Glutamatergic neuron (in vitro differentiated cells): ENCODE data around the gene EIF4A3. TPM values are rescaled to one million over a fixed set of nuclear protein-coding genes. Genes with fewer than 3 reads are reported as not detected.

Experiments used
- DNase-seq: peaks from one replicate; pipeline ENCODE4 v3.0.0; 2022
- H3K27ac Mint-ChIP-seq: one replicate; pipeline ENCODE4 v1.8.0; 2020; ENCODE audit warnings: mild to moderate bottlenecking, mixed read lengths, inconsistent platforms; ENCODE audit not compliant: unreplicated experiment
- H3K27me3 Mint-ChIP-seq: one replicate; pipeline ENCODE4 v1.8.0; 2020; ENCODE audit warnings: mild to moderate bottlenecking, moderate library complexity, mixed read lengths, inconsistent platforms; ENCODE audit not compliant: unreplicated experiment
- H3K36me3 Mint-ChIP-seq: one replicate; pipeline ENCODE4 v1.8.0; 2020; ENCODE audit warnings: mild to moderate bottlenecking, mixed read lengths, inconsistent platforms; ENCODE audit not compliant: unreplicated experiment
- H3K4me1 Mint-ChIP-seq: one replicate; pipeline ENCODE4 v1.8.0; 2020; ENCODE audit warnings: mild to moderate bottlenecking, low read depth, mixed read lengths, inconsistent platforms; ENCODE audit not compliant: unreplicated experiment
- H3K4me3 Mint-ChIP-seq: one replicate; pipeline ENCODE4 v1.8.0; 2020; ENCODE audit warnings: mild to moderate bottlenecking, mixed read lengths, inconsistent platforms; ENCODE audit not compliant: unreplicated experiment
- H3K9me3 Mint-ChIP-seq: one replicate; pipeline ENCODE4 v1.8.0; 2020; ENCODE audit warnings: mild to moderate bottlenecking, moderate library complexity, mixed read lengths, inconsistent platforms; ENCODE audit not compliant: unreplicated experiment
- CTCF ChIP-seq: fragments of 200-600 bp; sonication (generic); IDR thresholded peaks from one replicate; pipeline ENCODE4 v1.5.0; 2021; ENCODE audit not compliant: partially characterized antibody, unreplicated experiment
- total RNA-seq: library from RNA; stranded (reverse); fragmentation: NEBNext Ultra II Directional; extraction: Animal tissue kit (Norgen Biotek cat#: 25700); gene quantifications from one replicate; pipeline ENCODE4 v1.2.1, GENCODE V29; 2021; ENCODE audit not compliant: unreplicated experiment

Gene EIF4A3
- total RNA-seq, 1 donor from 2014 or later = 110 TPM

- no peak overlapping the region for H3K27ac Mint-ChIP-seq
- H3K9me3 Mint-ChIP-seq = peaks cover 1% of the 10 kb centered on the region
- no peak for TF ChIP-seq CTCF
- H3K4me1 Mint-ChIP-seq = peaks cover 6% of the 10 kb centered on the region
- H3K36me3 Mint-ChIP-seq = no peaks in the 10 kb centered on the region
- no peak for DNase-seq
- H3K27me3 Mint-ChIP-seq = no peaks in the 10 kb centered on the region
- H3K4me3 Mint-ChIP-seq = no peak overlapping the region
These were observed 13.9 kb downstream of the EIF4A3 start for GRCh38 chr17:80132906-80133625.

GRCh38 chr17:80130992-80131391, 15.9 kb downstream of the EIF4A3 start:
- Mint-ChIP-seq H3K27me3 (no peaks in the 10 kb centered on the region), H3K27ac (no peak overlapping the region), H3K4me1 (peaks cover 6% of the 10 kb centered on the region), H3K4me3 (no peak overlapping the region), H3K36me3 (no peaks in the 10 kb centered on the region), H3K9me3 (peaks cover 1% of the 10 kb centered on the region)
- TF ChIP-seq CTCF = no peak
- no peak for DNase-seq

- Mint-ChIP-seq H3K27me3 (no peaks in the 10 kb centered on the region), H3K27ac (no peak overlapping the region), H3K36me3 (no peaks in the 10 kb centered on the region), H3K4me3 (no peak overlapping the region), H3K9me3 (peaks cover 1% of the 10 kb centered on the region), H3K4me1 (peaks cover 13% of the 10 kb centered on the region)
- no peak for TF ChIP-seq CTCF
- no peak for DNase-seq
These were observed 17.8 kb downstream of the EIF4A3 start for GRCh38 chr17:80129006-80129565.

- Mint-ChIP-seq H3K27me3 (no peaks in the 10 kb centered on the region), H3K4me3 (no peak overlapping the region), H3K9me3 (peaks cover 1% of the 10 kb centered on the region), H3K4me1 (peaks cover 17% of the 10 kb centered on the region), H3K36me3 (no peaks in the 10 kb centered on the region), H3K27ac (no peak overlapping the region)
- no peak for TF ChIP-seq CTCF
- no peak for DNase-seq
These were observed 20.5 kb downstream of the EIF4A3 start for GRCh38 chr17:80126449-80126715.

GRCh38 chr17:80125656-80126448, 21.1 kb downstream of the EIF4A3 start:
- Mint-ChIP-seq H3K27ac (no peak overlapping the region), H3K27me3 (no peaks in the 10 kb centered on the region), H3K4me3 (no peak overlapping the region)

More at GRCh38 chr17:80125656-80126448, 21.1 kb downstream of the EIF4A3 start:
- no peak for DNase-seq
- Mint-ChIP-seq H3K4me1 (peaks cover 17% of the 10 kb centered on the region), H3K36me3 (no peaks in the 10 kb centered on the region), H3K9me3 (peaks cover 1% of the 10 kb centered on the region)
- TF ChIP-seq CTCF = no peak
